ENCODE data around the gene GPC4.

The GPC4 gene

GRCh38 chrX:133410550-133410949 is 4.7 kb downstream of the GPC4 start:
- DNase-seq, result no peak

GRCh38 chrX:133405498-133406185 is 9.6 kb downstream of the GPC4 start:
- DNase-seq, result no peak

GRCh38 chrX:133403984-133404383 is 11.3 kb downstream of the GPC4 start:
- no peak for DNase-seq

GRCh38 chrX:133402830-133403625 is 12.3 kb downstream of the GPC4 start:
- DNase-seq, result no peak

- no peak for DNase-seq
Measured at GRCh38 chrX:133402042-133402453, 13.2 kb downstream of the GPC4 start.

GRCh38 chrX:133401536-133401935 is 13.8 kb downstream of the GPC4 start:
- no peak for DNase-seq

- no peak for DNase-seq
Measured at GRCh38 chrX:133399411-133399810, 15.9 kb downstream of the GPC4 start.

- DNase-seq, result no peak
Measured at GRCh38 chrX:133394765-133395164, 20.5 kb downstream of the GPC4 start.

GRCh38 chrX:133392671-133393070 is 22.6 kb downstream of the GPC4 start:
- no peak for DNase-seq

GRCh38 chrX:133391111-133391510 is 24.2 kb downstream of the GPC4 start:
- DNase-seq, result no peak

- DNase-seq, result no peak
Measured at GRCh38 chrX:133390676-133391075, 24.6 kb downstream of the GPC4 start.

- DNase-seq, result no peak
Measured at GRCh38 chrX:133389975-133390374, 25.3 kb downstream of the GPC4 start.

- DNase-seq, result no peak
Measured at GRCh38 chrX:133384454-133384853, 30.8 kb downstream of the GPC4 start.

GRCh38 chrX:133380711-133381619 is 34.3 kb downstream of the GPC4 start:
- DNase-seq, result no peak

GRCh38 chrX:133376422-133376821 is 38.9 kb downstream of the GPC4 start:
- DNase-seq, result no peak

GRCh38 chrX:133375615-133376340 is 39.5 kb downstream of the GPC4 start:
- no peak for DNase-seq

GRCh38 chrX:133374874-133375387 is 40.4 kb downstream of the GPC4 start:
- DNase-seq, result no peak

- DNase-seq, result no peak
Measured at GRCh38 chrX:133373386-133374079, 41.8 kb downstream of the GPC4 start.

GRCh38 chrX:133370696-133371275 is 44.5 kb downstream of the GPC4 start:
- no peak for DNase-seq

GRCh38 chrX:133369065-133369464 is 46.2 kb downstream of the GPC4 start:
- DNase-seq, result no peak

- DNase-seq, result no peak
Measured at GRCh38 chrX:133366735-133367134, 48.6 kb downstream of the GPC4 start.

All from activated CD4-positive, alpha-beta T cell treated with anti-CD3 and anti-CD28 coated beads for 48 hours (primary cell).